GM18502 (cell line): ENCODE measurements around the gene GRSF1.
"Not testable (repeated sequence)": the region's sequence is repeated elsewhere in the genome, so short reads cannot be mapped to it uniquely, and the experiment has no call there.

Source experiments
- ATAC-seq: cut with Tn5 transposase; IDR thresholded peaks from one replicate; pipeline ENCODE4 v1.9.1; 2021; ENCODE audit warnings: mild to moderate bottlenecking; ENCODE audit not compliant: unreplicated experiment, poor library complexity

GRSF1 gene

GRCh38 chr4:70839589-70840093 lies at the start of gene GRSF1:
Gene GRSF1 (minus strand): TSS chr4:70839890. CDS start chr4:70839827, 63 bp downstream.
- ATAC-seq = peak; percentile 72

- ATAC-seq = no peak
These were observed 45.5 kb upstream of the GRSF1 start for GRCh38 chr4:70885174-70885573.

- no peak for ATAC-seq
These were observed 41.0 kb upstream of the GRSF1 start for GRCh38 chr4:70880739-70881138.

DNA sequence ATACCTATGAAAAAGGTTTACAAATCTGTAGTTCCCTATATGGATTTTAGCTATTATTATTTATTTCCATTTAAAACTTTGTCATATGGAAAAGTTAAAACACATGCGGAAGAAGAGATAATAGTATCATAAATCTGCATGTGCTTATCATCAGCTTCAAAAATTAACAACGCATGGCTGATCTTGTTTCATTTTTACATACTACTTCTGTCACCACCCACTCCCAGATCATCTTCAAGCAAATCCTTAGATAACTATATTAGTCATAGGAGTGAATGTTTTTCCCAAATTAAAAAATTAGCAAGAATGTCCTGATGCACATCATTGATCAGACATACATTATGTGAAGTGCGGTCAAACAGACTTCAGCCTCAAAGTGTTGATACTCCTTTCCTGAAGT lies 37.9 kb upstream of the GRSF1 start:
- ATAC-seq = no peak

GRCh38 chr4:70874268-70875156 lies 34.8 kb upstream of the GRSF1 start:
- peak; percentile 69 for ATAC-seq

DNA sequence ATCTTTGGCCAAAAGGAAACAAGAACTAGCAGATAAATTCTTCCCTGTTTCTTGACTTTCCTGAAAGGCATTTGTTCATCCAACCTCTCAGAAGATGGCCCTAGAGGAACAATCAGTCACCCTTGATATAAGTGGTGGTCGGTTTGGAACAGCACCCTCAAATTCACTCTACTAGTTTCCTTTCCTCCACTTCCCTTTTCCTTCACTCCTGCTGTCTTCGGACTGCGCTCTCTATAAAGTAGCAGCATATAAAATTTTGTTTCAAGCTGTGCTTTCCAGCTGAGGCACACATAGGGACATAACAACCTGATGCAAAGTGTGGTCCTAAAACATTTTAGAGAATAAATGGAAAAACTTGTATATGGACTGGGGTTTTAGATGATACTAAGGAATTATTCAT lies 33.5 kb upstream of the GRSF1 start:
- ATAC-seq = no peak

GRCh38 chr4:70868778-70869177 lies 29.1 kb upstream of the GRSF1 start:
- no peak for ATAC-seq

GRCh38 chr4:70863099-70863790 lies 23.6 kb upstream of the GRSF1 start:
- ATAC-seq = peak; percentile 71

- no peak for ATAC-seq
These were observed 19.4 kb upstream of the GRSF1 start for GRCh38 chr4:70859066-70859465.

DNA sequence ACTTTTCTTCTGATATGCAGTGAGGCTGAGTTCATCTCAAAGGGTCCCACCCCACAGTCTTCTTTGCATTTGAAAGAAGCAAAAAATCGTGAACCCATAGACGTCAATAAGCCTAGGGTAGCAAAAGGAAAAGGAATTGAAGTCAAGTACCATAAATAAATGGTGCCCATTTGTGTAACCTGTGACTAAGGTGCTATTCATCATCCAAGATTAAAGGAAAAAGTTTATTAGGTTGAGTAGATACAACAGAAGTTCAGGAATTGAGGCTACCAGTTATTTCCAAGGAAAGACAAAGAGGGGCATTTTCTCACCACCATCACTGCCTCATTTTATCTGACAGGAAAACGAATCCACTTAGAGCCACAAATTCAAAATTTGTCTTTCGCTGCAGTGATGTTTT lies 18.8 kb upstream of the GRSF1 start:
- no peak for ATAC-seq

GRCh38 chr4:70855464-70855863 lies 15.8 kb upstream of the GRSF1 start:
- ATAC-seq = no peak

DNA sequence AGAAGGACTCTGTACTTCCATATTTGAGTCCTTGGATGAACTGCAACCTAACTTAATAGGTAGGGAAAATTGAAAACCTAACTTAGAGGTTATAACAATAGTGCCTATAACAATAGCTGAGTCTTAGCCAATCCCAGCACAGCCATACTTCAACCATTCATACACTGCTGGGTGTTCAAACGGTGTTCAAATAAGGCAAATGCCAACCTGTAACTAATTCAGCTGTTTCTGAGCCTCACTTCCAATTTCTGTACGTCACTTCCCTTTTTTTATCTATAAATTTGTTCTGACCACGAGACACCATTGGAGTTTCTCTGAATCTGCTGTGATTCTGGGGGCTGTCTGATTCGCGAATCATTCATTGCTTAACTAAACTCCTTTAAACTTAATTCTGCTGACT lies 9.6 kb upstream of the GRSF1 start:
- ATAC-seq = no peak

DNA sequence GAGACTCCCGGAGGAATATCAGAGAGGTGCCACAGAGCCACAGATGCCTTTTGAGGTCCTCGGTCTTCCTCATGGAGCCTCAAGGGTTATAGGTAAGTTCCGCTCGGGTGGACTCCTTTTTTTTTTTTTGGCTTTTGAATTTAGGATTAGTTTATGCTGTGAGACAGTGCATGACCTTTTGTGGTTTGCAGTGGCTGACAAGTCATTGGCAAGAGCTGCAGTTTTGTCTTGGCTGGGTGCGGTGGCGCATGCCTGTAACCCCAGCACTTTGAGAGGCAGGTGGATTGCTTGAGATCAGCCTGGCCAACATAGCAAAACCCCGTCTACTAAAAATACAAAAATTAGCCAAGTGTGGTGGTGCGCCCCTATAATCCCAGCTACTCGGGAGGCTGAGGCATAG lies 4.5 kb upstream of the GRSF1 start:
- peak; percentile 26 for ATAC-seq

GRCh38 chr4:70842761-70843435 lies 3.2 kb upstream of the GRSF1 start:
- ATAC-seq = no peak

GRCh38 chr4:70841951-70842350 lies 2.3 kb upstream of the GRSF1 start:
- no peak for ATAC-seq

- ATAC-seq = no peak
These were observed 1.5 kb upstream of the GRSF1 start for GRCh38 chr4:70841211-70841610.

GRCh38 chr4:70840631-70841030 lies 941 bp upstream of the GRSF1 start:
- not testable (repeated sequence) for ATAC-seq

DNA sequence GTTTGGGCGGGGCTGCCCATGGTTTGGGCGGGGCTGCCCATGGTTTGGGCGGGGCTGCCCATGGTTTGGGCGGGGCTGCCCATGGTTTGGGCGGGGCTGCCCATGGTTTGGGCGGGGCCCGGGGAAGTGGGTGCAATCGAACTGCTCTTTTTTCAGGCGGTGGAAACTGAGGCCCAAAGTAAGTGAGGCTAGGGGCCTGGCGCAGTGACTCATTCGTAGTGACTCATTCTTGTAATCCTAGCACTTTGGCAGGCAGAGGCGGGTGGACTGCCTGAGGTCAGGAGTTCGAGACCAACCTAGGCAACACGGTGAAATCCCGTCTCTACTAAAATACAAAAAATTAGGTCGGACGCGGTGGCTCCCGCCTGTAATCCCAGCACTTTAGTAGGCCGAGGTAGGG lies 447 bp upstream of the GRSF1 start:
- ATAC-seq = not testable (repeated sequence)

DNA sequence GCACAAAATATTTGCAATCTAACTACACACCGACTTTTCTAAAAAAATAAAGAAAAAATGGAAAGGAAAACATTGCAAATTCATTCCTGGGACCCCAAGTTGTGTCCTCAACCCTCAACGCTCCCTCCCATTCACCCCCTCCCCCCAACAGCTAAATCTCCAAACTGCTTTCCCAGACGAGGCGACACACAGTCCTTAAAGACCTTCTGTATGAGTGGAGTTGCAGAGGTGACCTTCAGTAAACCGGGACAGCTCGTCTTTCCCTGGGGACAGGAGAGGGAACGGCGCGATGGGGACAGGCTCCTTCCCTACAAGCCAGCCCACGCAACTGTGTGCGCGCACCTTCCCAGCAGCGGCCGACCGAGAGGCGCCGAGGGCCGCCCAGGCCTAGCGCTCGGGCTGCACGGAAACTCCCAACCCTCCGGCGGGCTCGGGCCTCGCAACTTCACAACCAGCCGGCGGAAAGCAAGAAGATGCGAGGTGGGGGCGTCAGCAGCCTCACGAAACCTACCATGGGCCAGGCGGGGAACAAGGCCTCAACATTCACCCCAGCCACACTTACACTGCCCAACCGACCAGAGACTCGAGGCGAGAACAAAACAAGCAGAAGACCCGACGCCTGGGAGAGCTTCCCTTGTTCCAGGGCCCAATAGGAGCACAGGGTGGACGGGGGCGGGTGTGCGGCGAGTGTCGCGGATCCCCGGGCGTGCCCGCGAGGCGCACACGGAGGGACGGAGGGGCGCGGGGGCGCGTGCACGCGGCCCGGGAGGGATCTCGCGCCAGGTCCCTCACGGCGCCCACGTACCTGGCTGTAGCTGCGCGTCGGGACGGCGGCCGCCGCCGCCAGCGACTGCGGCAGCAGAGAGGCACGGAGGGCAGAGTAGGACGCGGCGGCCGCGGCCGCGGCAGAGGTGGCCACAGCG lies 763 bp downstream of the GRSF1 start:
- ATAC-seq = peak; percentile 68

GRCh38 chr4:70838204-70838603 lies 1.5 kb downstream of the GRSF1 start:
- no peak for ATAC-seq
